Hepatic stellate cell (primary cell): Measurements from ENCODE around the gene NARS2.

Source experiments
- DNase-seq: peaks from one replicate; pipeline ENCODE4 v3.0.0; 2011; ENCODE audit warnings: low spot score

The NARS2 gene

GRCh38 chr11:78414321-78415051, 160.2 kb downstream of the NARS2 start:
- DNase-seq, result peak; percentile 40

DNA sequence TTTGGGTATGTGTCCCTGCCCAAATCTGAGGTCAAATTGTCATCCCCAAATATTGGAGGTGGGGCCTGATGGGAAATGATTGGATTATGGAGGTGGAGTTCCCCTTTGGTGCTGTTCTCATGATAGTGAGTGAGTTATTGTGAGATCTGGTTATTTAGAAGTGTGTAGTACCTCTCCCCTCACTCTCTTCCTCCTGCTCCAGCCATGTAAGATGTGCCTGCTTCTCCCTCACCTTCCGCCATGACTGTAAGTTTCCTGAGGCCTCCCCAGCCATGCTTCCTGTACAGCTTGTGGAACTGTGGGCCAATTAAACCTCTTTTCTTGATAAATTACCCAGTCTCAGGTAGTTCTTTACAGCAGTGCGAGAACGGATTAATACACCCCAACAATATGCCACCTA, 166.0 kb downstream of the NARS2 start:
- DNase-seq, result no peak

GRCh38 chr11:78406568-78407196, 168.0 kb downstream of the NARS2 start:
- DNase-seq, result no peak

DNA sequence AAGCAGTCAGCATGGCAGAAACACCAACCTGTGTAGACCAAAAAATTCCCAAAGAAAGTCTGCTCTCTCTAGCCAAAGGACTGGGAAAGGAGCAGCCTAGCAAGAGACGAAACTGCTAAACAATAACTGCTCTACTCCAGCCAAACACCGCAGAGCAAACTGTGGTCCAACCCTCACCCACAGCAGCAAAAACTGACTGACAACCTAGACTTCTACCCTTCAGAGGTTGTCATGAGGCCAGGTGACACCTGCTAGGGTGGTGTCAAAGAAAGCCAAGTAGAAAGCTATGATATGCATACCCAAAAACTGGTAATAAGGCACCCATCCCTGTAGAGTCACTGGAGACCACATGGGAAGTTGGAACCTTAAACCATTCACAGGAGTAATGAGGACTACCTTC, 168.9 kb downstream of the NARS2 start:
- DNase-seq, result no peak

GRCh38 chr11:78403781-78404180, 170.9 kb downstream of the NARS2 start:
- no peak for DNase-seq

- no peak for DNase-seq
Observed at GRCh38 chr11:78402847-78403246, 171.8 kb downstream of the NARS2 start.

GRCh38 chr11:78400702-78401101, 174.0 kb downstream of the NARS2 start:
- no peak for DNase-seq

- DNase-seq, result no peak
Observed at GRCh38 chr11:78400116-78400515, 174.5 kb downstream of the NARS2 start.

- no peak for DNase-seq
Observed at GRCh38 chr11:78399136-78399535, 175.5 kb downstream of the NARS2 start.

GRCh38 chr11:78398715-78399114, 175.9 kb downstream of the NARS2 start:
- no peak for DNase-seq

DNA sequence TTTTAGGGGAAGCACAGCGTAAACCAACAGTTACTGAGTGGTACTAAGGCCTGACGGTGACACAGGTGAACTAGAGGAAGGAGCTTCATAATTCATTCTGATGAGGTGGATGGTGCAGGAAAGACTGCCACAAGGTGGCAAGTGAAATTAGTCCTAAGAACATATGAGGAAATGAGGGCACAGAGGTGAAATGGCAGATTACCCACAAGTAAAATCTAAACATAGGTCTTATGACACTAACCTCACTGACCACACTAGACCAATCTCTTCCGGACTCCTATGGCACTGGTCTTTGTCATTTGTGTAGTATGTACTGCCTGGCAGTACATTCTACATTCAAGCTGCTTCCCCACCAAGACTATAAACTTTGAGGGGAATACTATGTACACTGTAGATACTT, 177.3 kb downstream of the NARS2 start:
- DNase-seq, result no peak

DNA sequence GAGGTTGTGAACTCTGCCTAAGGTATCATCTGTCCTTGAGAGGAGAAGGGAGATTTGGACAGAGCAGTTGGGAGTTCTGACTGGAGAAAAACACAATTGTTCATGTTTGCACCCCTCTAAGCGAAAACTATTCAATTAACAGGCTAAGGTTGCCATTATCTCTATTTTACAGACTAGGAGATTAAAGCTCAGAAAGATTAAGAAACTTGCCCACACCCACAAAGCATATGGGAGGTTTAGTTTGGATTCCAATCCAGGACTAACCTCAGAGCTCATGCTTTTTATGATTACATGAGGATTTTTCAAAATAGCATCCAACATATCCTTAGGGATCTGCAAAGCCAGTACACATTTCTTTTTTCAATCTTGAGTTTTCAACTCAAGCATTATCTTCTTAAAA, 179.1 kb downstream of the NARS2 start:
- DNase-seq, result no peak

GRCh38 chr11:78392854-78393253, 181.8 kb downstream of the NARS2 start:
- DNase-seq, result no peak

DNA sequence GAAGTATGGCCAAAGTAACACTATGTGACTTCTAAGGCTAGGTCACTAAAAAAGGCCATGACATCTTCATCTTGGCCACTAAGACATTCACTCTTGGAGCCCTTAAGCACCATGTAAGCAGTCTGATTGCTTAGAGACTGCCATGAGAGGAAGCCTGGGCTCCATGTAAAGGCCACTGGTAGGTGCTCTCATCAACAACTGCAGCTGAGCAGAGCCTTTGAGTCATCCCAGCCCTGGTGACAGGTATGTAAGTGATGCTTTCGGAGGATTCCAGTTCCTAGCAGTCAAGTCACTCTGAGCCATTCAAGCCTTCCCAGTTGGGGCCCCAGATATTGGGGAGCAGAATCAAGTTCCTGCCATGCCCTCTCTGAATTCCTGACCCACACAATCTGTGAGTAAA, 183.2 kb downstream of the NARS2 start:
- DNase-seq, result no peak

DNA sequence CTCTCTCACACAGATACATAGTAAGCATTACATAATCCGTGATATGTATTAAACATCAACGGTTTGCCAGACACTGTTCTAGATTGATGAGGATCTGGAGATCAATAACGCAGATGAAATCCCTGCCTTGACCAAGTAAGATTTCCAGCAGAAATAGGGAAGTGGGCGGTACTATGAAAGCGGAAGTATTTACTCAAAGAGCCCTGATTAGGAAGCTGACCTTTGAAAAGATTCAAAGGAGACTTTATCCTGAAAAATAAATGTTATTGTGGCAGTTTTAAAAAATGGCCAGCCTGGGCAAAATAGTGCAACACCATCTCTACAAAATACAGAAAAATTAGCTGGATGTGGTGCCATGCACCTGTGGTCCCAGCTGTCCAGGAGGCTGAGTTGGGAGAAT, 183.9 kb downstream of the NARS2 start:
- no peak for DNase-seq

DNA sequence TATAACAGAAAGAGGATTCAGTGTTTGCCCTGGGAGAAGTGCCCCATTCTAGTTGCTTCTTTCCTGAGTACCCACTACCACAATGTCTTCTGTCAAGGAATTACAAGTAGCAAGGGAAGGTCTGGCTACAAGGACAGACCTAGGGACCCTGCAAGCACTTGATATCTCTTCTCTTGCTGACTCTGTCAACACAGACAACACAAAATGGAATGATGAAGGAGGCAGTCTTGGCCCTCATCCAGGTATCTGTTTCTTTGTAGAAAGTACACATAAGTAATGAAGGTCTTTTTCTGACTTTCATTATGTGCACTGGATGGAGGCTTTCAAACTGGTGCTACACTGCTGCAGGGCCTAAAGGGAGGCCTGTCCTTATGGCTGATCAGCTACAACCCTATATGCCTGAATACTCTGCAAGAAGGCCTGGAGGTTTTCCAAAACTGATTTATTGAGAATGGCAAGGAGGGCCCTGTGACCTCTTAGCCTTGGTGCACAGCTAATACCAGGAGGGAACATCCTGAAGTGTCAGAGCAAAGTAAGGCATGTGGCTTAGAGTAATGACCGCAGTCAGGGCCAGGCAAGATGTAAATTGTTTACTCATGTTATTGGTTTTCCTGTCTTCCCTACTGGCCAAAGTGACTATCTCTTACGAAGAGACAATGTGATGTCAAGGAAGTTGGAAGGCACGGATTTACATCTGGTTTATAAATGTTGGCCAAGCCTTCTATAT, 188.3 kb downstream of the NARS2 start:
- no peak for DNase-seq
